A549 (cell line): Measurements from ENCODE around the gene HOXB5.

Source experiments
- CEBPB ChIP-seq, 2 experiments: fragments of >200 bp in 1 of 2; sonication (Bioruptor Twin) in 1 of 2; formaldehyde crosslinking in 1 of 2; IDR thresholded peaks; 2 replicates each; pipeline ENCODE4 v1.6.1; 2012 to 2016
- CHD2 ChIP-seq: fragments of 150-350 bp; IDR thresholded peaks from 2 replicates; pipeline ENCODE4 v1.6.1; 2014; ENCODE audit warnings: low read length; ENCODE audit not compliant: partially characterized antibody
- CTCF ChIP-seq: fragments of >200 bp; sonication (Bioruptor Twin); formaldehyde crosslinking; IDR thresholded peaks from 3 replicates; pipeline ENCODE4 v1.5.1; 2016
- HDAC2 ChIP-seq: fragments of 200-600 bp; sonication (generic); IDR thresholded peaks from 2 replicates; pipeline ENCODE4 v1.6.1; 2016
- MAX ChIP-seq: IDR thresholded peaks from 2 replicates; pipeline ENCODE4 v1.6.1; 2012
- POLR2A ChIP-seq: IDR thresholded peaks from 2 replicates; pipeline ENCODE4 v1.6.1; 2012; ENCODE audit warnings: mild to moderate bottlenecking, low read length
- RCOR1 ChIP-seq: fragments of 150-350 bp; IDR thresholded peaks from 2 replicates; pipeline ENCODE4 v1.6.1; 2014; ENCODE audit warnings: antibody characterized with exemption, low read length, low read depth
- REST ChIP-seq: fragments of 200-600 bp; sonication (generic); IDR thresholded peaks from 2 replicates; pipeline ENCODE4 v1.6.1; 2016; ENCODE audit warnings: antibody characterized with exemption, mild to moderate bottlenecking, moderate library complexity
- USF2 ChIP-seq: fragments of 450-650 bp; IDR thresholded peaks from 2 replicates; pipeline ENCODE4 v1.6.1; 2014; ENCODE audit warnings: antibody characterized with exemption
- ZFP36 ChIP-seq: fragments of 450-650 bp; IDR thresholded peaks from 2 replicates; pipeline ENCODE4 v1.6.1; 2014; ENCODE audit warnings: borderline replicate concordance; ENCODE audit not compliant: partially characterized antibody

- TF ChIP-seq ZFP36: no peak
- TF ChIP-seq CTCF: no peak
- TF ChIP-seq RCOR1: no peak
- TF ChIP-seq POLR2A: no peak
- TF ChIP-seq CHD2: no peak
- TF ChIP-seq HDAC2: no peak
- TF ChIP-seq USF2: no peak
- no peak for TF ChIP-seq MAX
- TF ChIP-seq REST: no peak
- no peak for TF ChIP-seq CEBPB (IDR thresholded peaks at IDR 0.05)
Measured at GRCh38 chr17:48586355-48587258, 7.0 kb downstream of the HOXB5 start.
